ENCODE data around the gene DPYD.

Gene DPYD

GRCh38 chr1:97875996-97876395 lies 44.8 kb downstream of the DPYD start:
- H3K4me3 ChIP-seq (ENCODE audit: low read depth, low read length) = no peak overlapping the region
- no peak for DNase-seq (ENCODE audit: low read depth)
- TF ChIP-seq CTCF (IDR thresholded peaks at IDR 0.05; ENCODE audit: control insufficient read depth, extremely low read depth, insufficient read depth) = no peak

- no peak overlapping the region for H3K4me3 ChIP-seq (ENCODE audit: low read depth, low read length)
- no peak for TF ChIP-seq CTCF (IDR thresholded peaks at IDR 0.05; ENCODE audit: control insufficient read depth, extremely low read depth, insufficient read depth)
- DNase-seq (ENCODE audit: low read depth) = no peak
These were observed 50.2 kb downstream of the DPYD start for GRCh38 chr1:97870589-97870988.

- TF ChIP-seq CTCF (IDR thresholded peaks at IDR 0.05; ENCODE audit: control insufficient read depth, extremely low read depth, insufficient read depth) = no peak
- DNase-seq (ENCODE audit: low read depth) = no peak
- H3K4me3 ChIP-seq (ENCODE audit: low read depth, low read length) = no peak overlapping the region
These were observed 51.4 kb downstream of the DPYD start for GRCh38 chr1:97869441-97869840.

GRCh38 chr1:97867127-97867526 lies 53.7 kb downstream of the DPYD start:
- TF ChIP-seq CTCF (IDR thresholded peaks at IDR 0.05; ENCODE audit: control insufficient read depth, extremely low read depth, insufficient read depth) = no peak
- no peak for DNase-seq (ENCODE audit: low read depth)
- H3K4me3 ChIP-seq (ENCODE audit: low read depth, low read length) = no peak overlapping the region

GRCh38 chr1:97864615-97865014 lies 56.2 kb downstream of the DPYD start:
- no peak for DNase-seq (ENCODE audit: low read depth)
- no peak for TF ChIP-seq CTCF (IDR thresholded peaks at IDR 0.05; ENCODE audit: control insufficient read depth, extremely low read depth, insufficient read depth)
- no peak overlapping the region for H3K4me3 ChIP-seq (ENCODE audit: low read depth, low read length)

GRCh38 chr1:97853221-97853620 lies 67.6 kb downstream of the DPYD start:
- no peak for DNase-seq (ENCODE audit: low read depth)
- H3K4me3 ChIP-seq (ENCODE audit: low read depth, low read length) = no peak overlapping the region
- no peak for TF ChIP-seq CTCF (IDR thresholded peaks at IDR 0.05; ENCODE audit: control insufficient read depth, extremely low read depth, insufficient read depth)
